WTC11 (cell line): ENCODE results near the gene PRKAA2. TPM values are rescaled to one million over a fixed set of nuclear protein-coding genes. Genes with fewer than 3 reads are reported as not detected.

Source experiments
- ATAC-seq: fragments of 200-7000 bp; cut with Tn5 transposase; 2 replicates; pipeline ENCODE4 v1.10.0; 2021; ENCODE audit warnings: mild to moderate bottlenecking, moderate library complexity
- CTCF ChIA-PET: fragments of 300-600 bp; sonication (Branson Sonifier 250); formaldehyde crosslinking; loops from one replicate; lab custom pipeline; 2021; ENCODE audit warnings: antibody characterized with exemption; lab: Charles Lee
- POLR2A ChIA-PET: fragments of 350-600 bp; sonication (Branson Sonifier 250); formaldehyde crosslinking; loops from one replicate; lab custom pipeline; 2021; ENCODE audit warnings: antibody characterized with exemption; lab: Charles Lee
- DNase-seq: peaks from one replicate; pipeline ENCODE4 v3.0.0; 2021; ENCODE audit warnings: low spot score
- H3K27ac Mint-ChIP-seq: 2 replicates; pipeline ENCODE4 v1.8.0; 2021; ENCODE audit warnings: mixed read lengths
- H3K27me3 Mint-ChIP-seq: 2 replicates; pipeline ENCODE4 v1.8.0; 2021; ENCODE audit warnings: low read depth, mild to moderate bottlenecking, moderate library complexity, mixed read lengths
- H3K36me3 Mint-ChIP-seq: 2 replicates; pipeline ENCODE4 v1.8.0; 2021; ENCODE audit warnings: mixed read lengths
- H3K4me1 Mint-ChIP-seq: 2 replicates; pipeline ENCODE4 v1.8.0; 2022; ENCODE audit warnings: mixed read lengths
- H3K4me3 Mint-ChIP-seq: 2 replicates; pipeline ENCODE4 v1.8.0; 2021; ENCODE audit warnings: mild to moderate bottlenecking, moderate library complexity, mixed read lengths
- H3K9me3 Mint-ChIP-seq: 2 replicates; pipeline ENCODE4 v1.8.0; 2021; ENCODE audit warnings: mixed read lengths
- E2F1 ChIP-seq: sonication (generic); formaldehyde crosslinking; IDR thresholded peaks from 2 replicates; pipeline ENCODE4 v1.8.0; 2022; ENCODE audit warnings: mild to moderate bottlenecking, missing genetic modification reagents
- ETV6 ChIP-seq: sonication (generic); formaldehyde crosslinking; IDR thresholded peaks from 2 replicates; pipeline ENCODE4 v1.8.1; 2022; ENCODE audit warnings: mild to moderate bottlenecking, missing genetic modification reagents
- HMGXB4 ChIP-seq: sonication (generic); formaldehyde crosslinking; IDR thresholded peaks from 2 replicates; pipeline ENCODE4 v1.8.1; 2023; ENCODE audit warnings: mild to moderate bottlenecking, moderate library complexity, missing genetic modification reagents
- JUN ChIP-seq: sonication (generic); formaldehyde crosslinking; IDR thresholded peaks from 2 replicates; pipeline ENCODE4 v1.8.0; 2023; ENCODE audit warnings: mild to moderate bottlenecking, missing genetic modification reagents
- NR1H2 ChIP-seq: sonication (generic); formaldehyde crosslinking; IDR thresholded peaks from 2 replicates; pipeline ENCODE4 v1.9.0; 2021; ENCODE audit warnings: mild to moderate bottlenecking, moderate library complexity, missing genetic modification reagents
- RELA ChIP-seq: sonication (generic); formaldehyde crosslinking; IDR thresholded peaks from 2 replicates; pipeline ENCODE4 v1.8.1; 2022; ENCODE audit warnings: missing genetic modification reagents, mild to moderate bottlenecking, borderline replicate concordance
- TEAD4 ChIP-seq: sonication (generic); formaldehyde crosslinking; IDR thresholded peaks from 2 replicates; pipeline ENCODE4 v1.8.0; 2022; ENCODE audit warnings: mild to moderate bottlenecking, missing genetic modification reagents
- ZBTB21 ChIP-seq: sonication (generic); formaldehyde crosslinking; IDR thresholded peaks from 2 replicates; pipeline ENCODE4 v1.8.1; 2023; ENCODE audit warnings: mild to moderate bottlenecking, missing genetic modification reagents, borderline replicate concordance
- ZNF138 ChIP-seq: sonication (generic); formaldehyde crosslinking; conservative IDR thresholded peaks from 2 replicates; pipeline ENCODE4 v1.8.1; 2022; ENCODE audit warnings: mild to moderate bottlenecking, moderate library complexity, missing genetic modification reagents
- ZNF263 ChIP-seq: sonication (generic); formaldehyde crosslinking; IDR thresholded peaks from 2 replicates; pipeline ENCODE4 v1.8.1; 2022; ENCODE audit warnings: low read depth, mild to moderate bottlenecking, moderate library complexity, missing genetic modification reagents
- ZNF317 ChIP-seq: sonication (generic); formaldehyde crosslinking; IDR thresholded peaks from 2 replicates; pipeline ENCODE4 v1.8.1; 2023; ENCODE audit warnings: low read depth, mild to moderate bottlenecking, moderate library complexity, missing genetic modification reagents, borderline replicate concordance
- ZNF416 ChIP-seq: fragments of 250-450 bp; sonication (Bioruptor Pico); IDR thresholded peaks from 2 replicates; pipeline ENCODE4 v1.9.0; 2021; ENCODE audit warnings: mild to moderate bottlenecking, inconsistent platforms
- total RNA-seq: library from RNA; stranded (reverse); gene quantifications from 3 replicates; pipeline ENCODE4 v1.2.3, GENCODE V29; 2021
- TF ChIP-seq, protein P1 (sequence below): sonication (generic); formaldehyde crosslinking; conservative IDR thresholded peaks from 2 replicates; pipeline ENCODE4 v1.8.1; 2023; ENCODE audit warnings: mild to moderate bottlenecking, low read depth, missing genetic modification reagents, moderate library complexity
- TF ChIP-seq, protein P2 (sequence below): sonication (generic); formaldehyde crosslinking; IDR thresholded peaks from 2 replicates; pipeline ENCODE4 v1.8.1; 2023; ENCODE audit warnings: mild to moderate bottlenecking, missing genetic modification reagents, borderline replicate concordance
- TF ChIP-seq, protein P3 (sequence below): sonication (generic); formaldehyde crosslinking; IDR thresholded peaks from 2 replicates; pipeline ENCODE4 v1.8.1; 2023; ENCODE audit warnings: mild to moderate bottlenecking, missing genetic modification reagents, moderate library complexity
- TF ChIP-seq, protein P4 (sequence below): sonication (generic); formaldehyde crosslinking; IDR thresholded peaks from 2 replicates; pipeline ENCODE4 v1.8.0; 2022; ENCODE audit warnings: mild to moderate bottlenecking, missing genetic modification reagents

Gene PRKAA2
- total RNA-seq, 1 experiment from 2014 or later: 4.8 TPM

DNA sequence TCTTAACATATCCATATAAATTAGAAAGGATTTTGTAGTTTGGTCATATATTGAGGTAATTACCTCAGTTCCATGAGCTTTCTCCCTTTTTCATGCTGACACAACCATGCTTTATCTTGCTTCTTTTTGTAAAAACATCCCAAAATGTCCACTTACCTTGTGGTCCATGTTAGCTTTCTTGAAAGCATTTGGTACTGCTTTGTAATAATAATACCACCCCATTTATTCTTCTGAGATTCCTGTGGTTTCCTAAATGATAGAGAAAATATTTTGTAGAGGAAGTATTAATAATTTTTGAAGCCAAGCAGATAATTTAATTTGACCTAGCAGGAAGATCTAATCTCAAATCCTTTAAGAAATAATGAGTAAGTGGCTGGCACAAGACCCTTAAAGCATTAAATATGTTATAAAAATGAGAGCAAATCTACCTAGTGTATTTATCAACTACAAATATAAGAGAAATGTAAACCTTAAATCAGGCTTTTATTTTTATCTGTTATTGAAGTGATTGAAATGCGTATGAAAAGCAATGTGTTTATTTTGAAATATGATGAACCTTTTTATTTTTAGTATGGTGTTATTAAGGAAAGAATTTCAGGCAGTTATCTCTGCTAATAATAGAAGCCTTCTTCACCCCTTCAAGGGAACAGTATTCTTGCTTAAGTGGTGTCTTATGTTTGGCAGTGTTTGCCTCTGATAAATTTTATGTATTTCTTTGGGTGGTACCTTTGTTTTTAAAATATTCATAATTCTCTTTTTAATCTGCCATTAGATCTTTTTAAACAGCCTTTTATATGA is 9.2 kb downstream of the PRKAA2 start:
- no peak for TF ChIP-seq ZNF317 (CRISPR knock-in tag)
- Mint-ChIP-seq H3K27ac (no peak overlapping the region), H3K4me1 (0 out of 2 replicates have a peak, but pooled peaks cover under 1% of the 10 kb centered on the region), H3K4me3 (no peak overlapping the region), H3K9me3 (peaks cover 18% of the 10 kb centered on the region), H3K27me3 (no peaks in the 10 kb centered on the region), H3K36me3 (peaks cover 14% of the 10 kb centered on the region)
- ChIA-PET CTCF (no interaction called here), POLR2A (no interaction called here)
- no peak for ATAC-seq
- DNase-seq: no peak

GRCh38 chr1:56655991-56656613 is 11.0 kb downstream of the PRKAA2 start:
- H3K27me3 Mint-ChIP-seq: no peaks in the 10 kb centered on the region
- TF ChIP-seq ZNF416 (CRISPR knock-in tag) (no peak), JUN (CRISPR knock-in tag) (no peak), E2F1 (CRISPR knock-in tag) (no peak), TEAD4 (no peak), ZNF263 (no peak), ETV6 (no peak), NR1H2 (no peak)
- TF ChIP-seq, protein P1, sequence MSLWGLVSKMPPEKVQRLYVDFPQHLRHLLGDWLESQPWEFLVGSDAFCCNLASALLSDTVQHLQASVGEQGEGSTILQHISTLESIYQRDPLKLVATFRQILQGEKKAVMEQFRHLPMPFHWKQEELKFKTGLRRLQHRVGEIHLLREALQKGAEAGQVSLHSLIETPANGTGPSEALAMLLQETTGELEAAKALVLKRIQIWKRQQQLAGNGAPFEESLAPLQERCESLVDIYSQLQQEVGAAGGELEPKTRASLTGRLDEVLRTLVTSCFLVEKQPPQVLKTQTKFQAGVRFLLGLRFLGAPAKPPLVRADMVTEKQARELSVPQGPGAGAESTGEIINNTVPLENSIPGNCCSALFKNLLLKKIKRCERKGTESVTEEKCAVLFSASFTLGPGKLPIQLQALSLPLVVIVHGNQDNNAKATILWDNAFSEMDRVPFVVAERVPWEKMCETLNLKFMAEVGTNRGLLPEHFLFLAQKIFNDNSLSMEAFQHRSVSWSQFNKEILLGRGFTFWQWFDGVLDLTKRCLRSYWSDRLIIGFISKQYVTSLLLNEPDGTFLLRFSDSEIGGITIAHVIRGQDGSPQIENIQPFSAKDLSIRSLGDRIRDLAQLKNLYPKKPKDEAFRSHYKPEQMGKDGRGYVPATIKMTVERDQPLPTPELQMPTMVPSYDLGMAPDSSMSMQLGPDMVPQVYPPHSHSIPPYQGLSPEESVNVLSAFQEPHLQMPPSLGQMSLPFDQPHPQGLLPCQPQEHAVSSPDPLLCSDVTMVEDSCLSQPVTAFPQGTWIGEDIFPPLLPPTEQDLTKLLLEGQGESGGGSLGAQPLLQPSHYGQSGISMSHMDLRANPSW (CRISPR knock-in tag): no peak
- TF ChIP-seq, protein P2, sequence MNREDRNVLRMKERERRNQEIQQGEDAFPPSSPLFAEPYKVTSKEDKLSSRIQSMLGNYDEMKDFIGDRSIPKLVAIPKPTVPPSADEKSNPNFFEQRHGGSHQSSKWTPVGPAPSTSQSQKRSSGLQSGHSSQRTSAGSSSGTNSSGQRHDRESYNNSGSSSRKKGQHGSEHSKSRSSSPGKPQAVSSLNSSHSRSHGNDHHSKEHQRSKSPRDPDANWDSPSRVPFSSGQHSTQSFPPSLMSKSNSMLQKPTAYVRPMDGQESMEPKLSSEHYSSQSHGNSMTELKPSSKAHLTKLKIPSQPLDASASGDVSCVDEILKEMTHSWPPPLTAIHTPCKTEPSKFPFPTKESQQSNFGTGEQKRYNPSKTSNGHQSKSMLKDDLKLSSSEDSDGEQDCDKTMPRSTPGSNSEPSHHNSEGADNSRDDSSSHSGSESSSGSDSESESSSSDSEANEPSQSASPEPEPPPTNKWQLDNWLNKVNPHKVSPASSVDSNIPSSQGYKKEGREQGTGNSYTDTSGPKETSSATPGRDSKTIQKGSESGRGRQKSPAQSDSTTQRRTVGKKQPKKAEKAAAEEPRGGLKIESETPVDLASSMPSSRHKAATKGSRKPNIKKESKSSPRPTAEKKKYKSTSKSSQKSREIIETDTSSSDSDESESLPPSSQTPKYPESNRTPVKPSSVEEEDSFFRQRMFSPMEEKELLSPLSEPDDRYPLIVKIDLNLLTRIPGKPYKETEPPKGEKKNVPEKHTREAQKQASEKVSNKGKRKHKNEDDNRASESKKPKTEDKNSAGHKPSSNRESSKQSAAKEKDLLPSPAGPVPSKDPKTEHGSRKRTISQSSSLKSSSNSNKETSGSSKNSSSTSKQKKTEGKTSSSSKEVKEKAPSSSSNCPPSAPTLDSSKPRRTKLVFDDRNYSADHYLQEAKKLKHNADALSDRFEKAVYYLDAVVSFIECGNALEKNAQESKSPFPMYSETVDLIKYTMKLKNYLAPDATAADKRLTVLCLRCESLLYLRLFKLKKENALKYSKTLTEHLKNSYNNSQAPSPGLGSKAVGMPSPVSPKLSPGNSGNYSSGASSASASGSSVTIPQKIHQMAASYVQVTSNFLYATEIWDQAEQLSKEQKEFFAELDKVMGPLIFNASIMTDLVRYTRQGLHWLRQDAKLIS (CRISPR knock-in tag): no peak

DNA sequence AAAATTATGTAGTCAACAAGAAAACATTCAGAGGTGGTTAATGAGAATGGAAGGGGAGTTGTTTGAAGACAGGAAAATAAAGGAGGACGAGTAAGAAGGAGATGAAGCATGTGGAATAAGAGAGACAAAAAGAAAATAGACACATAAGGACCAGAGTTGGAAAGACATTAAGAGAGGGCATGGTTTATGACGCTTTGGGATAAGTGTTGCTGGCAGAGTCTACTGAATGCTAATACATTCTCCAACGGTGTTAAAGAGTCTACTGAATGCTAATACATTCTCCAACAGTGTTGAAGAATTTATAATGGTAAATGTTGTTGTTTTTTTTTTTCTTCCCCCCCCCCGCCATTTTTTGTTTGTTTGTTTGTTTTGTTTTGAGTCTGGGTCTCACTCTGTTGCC is 13.1 kb downstream of the PRKAA2 start:
- Mint-ChIP-seq H3K9me3 (peaks cover 18% of the 10 kb centered on the region), H3K4me3 (no peak overlapping the region), H3K27me3 (no peaks in the 10 kb centered on the region), H3K4me1 (0 out of 2 replicates have a peak, but pooled peaks cover 5% of the 10 kb centered on the region), H3K36me3 (peaks cover 14% of the 10 kb centered on the region), H3K27ac (no peak overlapping the region)
- ATAC-seq (no peak), DNase-seq (no peak)
- POLR2A ChIA-PET: no interaction called here
- CTCF ChIA-PET: interaction anchor here (0.8 kb wide), 1 partner anchor 963 kb away, joined by 3 read pairs; no protein-coding TSS in a partner anchor
- TF ChIP-seq HMGXB4 (CRISPR knock-in tag): no peak
- TF ChIP-seq, protein P3, sequence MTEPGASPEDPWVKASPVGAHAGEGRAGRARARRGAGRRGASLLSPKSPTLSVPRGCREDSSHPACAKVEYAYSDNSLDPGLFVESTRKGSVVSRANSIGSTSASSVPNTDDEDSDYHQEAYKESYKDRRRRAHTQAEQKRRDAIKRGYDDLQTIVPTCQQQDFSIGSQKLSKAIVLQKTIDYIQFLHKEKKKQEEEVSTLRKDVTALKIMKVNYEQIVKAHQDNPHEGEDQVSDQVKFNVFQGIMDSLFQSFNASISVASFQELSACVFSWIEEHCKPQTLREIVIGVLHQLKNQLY: no peak
- TF ChIP-seq, protein P4, sequence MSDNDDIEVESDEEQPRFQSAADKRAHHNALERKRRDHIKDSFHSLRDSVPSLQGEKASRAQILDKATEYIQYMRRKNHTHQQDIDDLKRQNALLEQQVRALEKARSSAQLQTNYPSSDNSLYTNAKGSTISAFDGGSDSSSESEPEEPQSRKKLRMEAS (CRISPR knock-in tag): no peak
- TF ChIP-seq RELA: no peak
- no peak for TF ChIP-seq ZNF138 (CRISPR knock-in tag)
- no peak for TF ChIP-seq ZBTB21

More at GRCh38 chr1:56655991-56656613, 11.0 kb downstream of the PRKAA2 start:
- ChIA-PET CTCF (no interaction called here), POLR2A (no interaction called here)
- no peak overlapping the region for H3K4me3 Mint-ChIP-seq
- peaks cover 18% of the 10 kb centered on the region for H3K9me3 Mint-ChIP-seq
- no peak for ATAC-seq
- no peak for DNase-seq
- peaks cover 14% of the 10 kb centered on the region for H3K36me3 Mint-ChIP-seq
- H3K4me1 Mint-ChIP-seq: no peaks in the 10 kb centered on the region
- no peak overlapping the region for H3K27ac Mint-ChIP-seq
